ENCODE data around the gene MORN1. TPM values are rescaled to one million over a fixed set of nuclear protein-coding genes. Genes with fewer than 3 reads are reported as not detected.

The MORN1 gene
- total and polyA plus RNA-seq, 4 donors = 2.3 to 6.9 (median 3.6) TPM

GRCh38 chr1:2283991-2284895 is 107.1 kb downstream of the MORN1 start:
- H3K9me3 ChIP-seq (ENCODE audit: control insufficient read depth in 4 of 4, low read length in 3 of 4) = no peaks in the 10 kb centered on the region
- peaks cover 25 to 47% (median 34%) of the 10 kb centered on the region in 4 donors for H3K4me1 ChIP-seq (ENCODE audit: control insufficient read depth in 4 of 4, insufficient read depth in 4 of 4, low read length in 3 of 4)
- no peak for DNase-seq (ENCODE audit: low spot score)
- peaks cover 0 to 1% (median 0%) of the 10 kb centered on the region in 4 donors for H3K36me3 ChIP-seq (ENCODE audit: control insufficient read depth in 4 of 4, insufficient read depth in 3 of 4, low read depth in 1 of 4, low read length in 3 of 4)
- no peaks in the 10 kb centered on the region for H3K27me3 ChIP-seq (ENCODE audit: control insufficient read depth in 4 of 4, insufficient read depth in 4 of 4, low read length in 3 of 4)
- H3K27ac ChIP-seq (ENCODE audit: low read depth in 1 of 2, low read length in 2 of 2) = peak overlapping the region; percentile 83 to 93
- whole genome bisulfite sequencing = 73% methylated on average over 27 of the region's 27 CpGs
- H3K4me3 ChIP-seq (ENCODE audit: low read depth in 1 of 3, low read length in 3 of 3) = no peak overlapping the region
- H3K9ac ChIP-seq (ENCODE audit: low read depth in 1 of 2, low read length in 2 of 2) = no peak overlapping the region
- TF ChIP-seq HNF4A (conservative IDR thresholded peaks at IDR 0.05) = peak; percentile 41 to 44
- no peak for TF ChIP-seq TAF1 (conservative IDR thresholded peaks at IDR 0.05)
- peak in 1 of 2 donors; percentile 28 for TF ChIP-seq RAD21 (IDR thresholded peaks at IDR 0.05)
- TF ChIP-seq MAX (IDR thresholded peaks at IDR 0.05) = no peak
- peak; percentile 69 for TF ChIP-seq RXRA (IDR thresholded peaks at IDR 0.05)
- peak in 1 of 2 donors; percentile 38 for TF ChIP-seq EGR1 (IDR thresholded peaks at IDR 0.05; ENCODE audit: low read depth in 2 of 2)
- TF ChIP-seq SP1 (IDR thresholded peaks at IDR 0.05) = peak; percentile 47

GRCh38 chr1:2283371-2283990 is 107.9 kb downstream of the MORN1 start:
- H3K27me3 ChIP-seq (ENCODE audit: control insufficient read depth in 4 of 4, insufficient read depth in 4 of 4, low read length in 3 of 4) = no peaks in the 10 kb centered on the region
- H3K4me1 ChIP-seq (ENCODE audit: control insufficient read depth in 4 of 4, insufficient read depth in 4 of 4, low read length in 3 of 4) = peaks cover 24 to 46% (median 34%) of the 10 kb centered on the region in 4 donors
- H3K9ac ChIP-seq (ENCODE audit: low read depth in 1 of 2, low read length in 2 of 2) = no peak overlapping the region
- H3K27ac ChIP-seq (ENCODE audit: low read depth in 1 of 2, low read length in 2 of 2) = peak overlapping the region; percentile 25 to 93
- H3K9me3 ChIP-seq (ENCODE audit: control insufficient read depth in 4 of 4, low read length in 3 of 4) = no peaks in the 10 kb centered on the region
- 93% methylated on average over 21 of the region's 21 CpGs for WGBS
- DNase-seq (ENCODE audit: low spot score) = no peak
- TF ChIP-seq TAF1 (conservative IDR thresholded peaks at IDR 0.05) = no peak
- no peak overlapping the region for H3K4me3 ChIP-seq (ENCODE audit: low read depth in 1 of 3, low read length in 3 of 3)
- no peaks in the 10 kb centered on the region for H3K36me3 ChIP-seq (ENCODE audit: control insufficient read depth in 4 of 4, insufficient read depth in 3 of 4, low read depth in 1 of 4, low read length in 3 of 4)

GRCh38 chr1:2282556-2283270 is 108.6 kb downstream of the MORN1 start:
- no peaks in the 10 kb centered on the region for H3K9me3 ChIP-seq (ENCODE audit: control insufficient read depth in 4 of 4, low read length in 3 of 4)
- H3K36me3 ChIP-seq (ENCODE audit: control insufficient read depth in 4 of 4, insufficient read depth in 3 of 4, low read depth in 1 of 4, low read length in 3 of 4) = peaks cover 0 to under 1% (median 0%) of the 10 kb centered on the region in 4 donors
- H3K4me3 ChIP-seq (ENCODE audit: low read depth in 1 of 3, low read length in 3 of 3) = no peak overlapping the region
- H3K27ac ChIP-seq (ENCODE audit: low read depth in 1 of 2, low read length in 2 of 2) = peak overlapping the region in 1 of 2 donors; percentile 25
- TF ChIP-seq FOXA1 (IDR thresholded peaks at IDR 0.05) (no peak), JUND (IDR thresholded peaks at IDR 0.05) (no peak), REST (IDR thresholded peaks at IDR 0.05) (no peak), YY1 (IDR thresholded peaks at IDR 0.05) (no peak), RXRA (IDR thresholded peaks at IDR 0.05) (no peak), FOXA2 (IDR thresholded peaks at IDR 0.05) (no peak), RAD21 (IDR thresholded peaks at IDR 0.05) (no peak), SP1 (IDR thresholded peaks at IDR 0.05) (no peak), GABPA (IDR thresholded peaks at IDR 0.05 in 1 of 2, conservative IDR thresholded peaks at IDR 0.05 in 1 of 2) (no peak), TAF1 (conservative IDR thresholded peaks at IDR 0.05) (no peak), ATF3 (IDR thresholded peaks at IDR 0.05) (no peak), EGR1 (IDR thresholded peaks at IDR 0.05; ENCODE audit: low read depth in 2 of 2) (no peak), ZBTB33 (IDR thresholded peaks at IDR 0.05) (no peak), MAX (IDR thresholded peaks at IDR 0.05) (no peak)
- no peak overlapping the region for H3K9ac ChIP-seq (ENCODE audit: low read depth in 1 of 2, low read length in 2 of 2)
- peaks cover 23 to 49% (median 36%) of the 10 kb centered on the region in 4 donors for H3K4me1 ChIP-seq (ENCODE audit: control insufficient read depth in 4 of 4, insufficient read depth in 4 of 4, low read length in 3 of 4)
- DNase-seq (ENCODE audit: low spot score) = no peak
- WGBS = 94% methylated on average over 29 of the region's 29 CpGs
- no peaks in the 10 kb centered on the region for H3K27me3 ChIP-seq (ENCODE audit: control insufficient read depth in 4 of 4, insufficient read depth in 4 of 4, low read length in 3 of 4)

Measured in liver (tissue), 9 donors.